Tibial nerve (tissue), 4 donors: ENCODE measurements around the gene NDUFB10.

ENCODE experiments used
- EP300 ChIP-seq, 2 donors: sonication (generic); formaldehyde crosslinking; IDR thresholded peaks; one replicate each; pipeline ENCODE4 v1.6.1; 2017; ENCODE audit warnings: antibody characterized with exemption in 2 of 2, mild to moderate bottlenecking in 1 of 2
- POLR2A ChIP-seq, 2 donors: fragments of 450-650 bp; IDR thresholded peaks; one replicate each; pipeline ENCODE4 v1.6.1; 2017; ENCODE audit warnings: antibody characterized with exemption in 2 of 2, mild to moderate bottlenecking in 2 of 2, moderate library complexity in 2 of 2
- TF ChIP-seq, protein P1 (sequence below), 5 experiments: fragments of 200-600 bp in 3 of 5; fragments of 450-650 bp in 2 of 5; sonication (generic) in 3 of 5; IDR thresholded peaks; one replicate each; pipeline ENCODE4 v1.5.1; 2016 to 2019; ENCODE audit warnings: antibody characterized with exemption in 5 of 5, mild to moderate bottlenecking in 3 of 5, moderate library complexity in 2 of 5

DNA sequence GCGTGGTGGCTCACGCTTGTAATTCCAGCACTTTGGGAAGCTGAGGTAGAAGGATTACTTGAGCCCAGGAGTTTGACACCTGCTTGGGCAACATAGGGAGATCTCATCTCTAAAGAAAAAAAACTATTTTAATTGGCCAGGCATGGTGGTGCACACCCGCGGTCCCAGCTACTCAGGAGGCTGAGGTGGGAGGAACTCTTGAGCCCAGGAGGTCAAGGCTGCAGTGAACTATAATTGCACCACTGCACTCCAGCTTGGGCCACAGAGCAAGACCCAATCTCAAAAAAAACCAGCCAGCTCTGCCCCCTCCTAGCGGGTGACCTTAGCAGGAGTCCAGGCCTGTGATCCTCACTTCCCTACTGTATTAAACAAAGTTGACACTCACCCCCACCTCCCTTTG is 35.2 kb upstream of the NDUFB10 start:
- TF ChIP-seq, protein P1, sequence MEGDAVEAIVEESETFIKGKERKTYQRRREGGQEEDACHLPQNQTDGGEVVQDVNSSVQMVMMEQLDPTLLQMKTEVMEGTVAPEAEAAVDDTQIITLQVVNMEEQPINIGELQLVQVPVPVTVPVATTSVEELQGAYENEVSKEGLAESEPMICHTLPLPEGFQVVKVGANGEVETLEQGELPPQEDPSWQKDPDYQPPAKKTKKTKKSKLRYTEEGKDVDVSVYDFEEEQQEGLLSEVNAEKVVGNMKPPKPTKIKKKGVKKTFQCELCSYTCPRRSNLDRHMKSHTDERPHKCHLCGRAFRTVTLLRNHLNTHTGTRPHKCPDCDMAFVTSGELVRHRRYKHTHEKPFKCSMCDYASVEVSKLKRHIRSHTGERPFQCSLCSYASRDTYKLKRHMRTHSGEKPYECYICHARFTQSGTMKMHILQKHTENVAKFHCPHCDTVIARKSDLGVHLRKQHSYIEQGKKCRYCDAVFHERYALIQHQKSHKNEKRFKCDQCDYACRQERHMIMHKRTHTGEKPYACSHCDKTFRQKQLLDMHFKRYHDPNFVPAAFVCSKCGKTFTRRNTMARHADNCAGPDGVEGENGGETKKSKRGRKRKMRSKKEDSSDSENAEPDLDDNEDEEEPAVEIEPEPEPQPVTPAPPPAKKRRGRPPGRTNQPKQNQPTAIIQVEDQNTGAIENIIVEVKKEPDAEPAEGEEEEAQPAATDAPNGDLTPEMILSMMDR (IDR thresholded peaks at IDR 0.05): no peak
- TF ChIP-seq POLR2A (IDR thresholded peaks at IDR 0.05) (no peak), EP300 (IDR thresholded peaks at IDR 0.05) (no peak)
